Fibroblast of pulmonary artery (primary cell): ENCODE results near the gene MRTFA.

Experiments
- DNase-seq: peaks from one replicate; pipeline ENCODE4 v3.0.0-alpha.2; 2010; ENCODE audit warnings: low read depth
- H3K4me3 ChIP-seq: replicated peaks from 2 replicates; pipeline ENCODE4 v1.5.1; 2011; ENCODE audit warnings: low read depth, mild to moderate bottlenecking, control low read depth, low read length, moderate library complexity
- CTCF ChIP-seq: IDR thresholded peaks from 2 replicates; pipeline ENCODE4 v1.5.1; 2011; ENCODE audit warnings: mild to moderate bottlenecking, control low read depth, low read length, inconsistent platforms; ENCODE audit errors: missing control alignments

MRTFA gene

GRCh38 chr22:40594924-40595323 is 41.6 kb downstream of the MRTFA start:
- no peak for TF ChIP-seq CTCF
- H3K4me3 ChIP-seq = no peak overlapping the region
- DNase-seq = peak; percentile 29

GRCh38 chr22:40594346-40594745 is 42.2 kb downstream of the MRTFA start:
- no peak for DNase-seq
- no peak for TF ChIP-seq CTCF
- H3K4me3 ChIP-seq = no peak overlapping the region

GRCh38 chr22:40593460-40594273 is 42.9 kb downstream of the MRTFA start:
- no peak for TF ChIP-seq CTCF

GRCh38 chr22:40592352-40593113 is 44.0 kb downstream of the MRTFA start:
- no peak for TF ChIP-seq CTCF
- no peak for DNase-seq
- no peak overlapping the region for H3K4me3 ChIP-seq

More at GRCh38 chr22:40593460-40594273, 42.9 kb downstream of the MRTFA start:
- DNase-seq = no peak
- H3K4me3 ChIP-seq = no peak overlapping the region

- TF ChIP-seq CTCF = no peak
- no peak overlapping the region for H3K4me3 ChIP-seq
- DNase-seq = peak; percentile 83
Observed at GRCh38 chr22:40588726-40589125, 47.8 kb downstream of the MRTFA start.

- no peak for DNase-seq
- no peak for TF ChIP-seq CTCF
- H3K4me3 ChIP-seq = no peak overlapping the region
Observed at GRCh38 chr22:40586781-40587180, 49.7 kb downstream of the MRTFA start.
